H1 (cell line): ENCODE results near the gene ALDOA. TPM values are rescaled to one million over a fixed set of nuclear protein-coding genes. Genes with fewer than 3 reads are reported as not detected.
A peak's percentile ranks its signal among the peaks of the same experiment; 100 is the strongest.

Source experiments
- CTCF ChIA-PET: fragments of 300-600 bp; sonication (Branson Sonifier 250); formaldehyde crosslinking; loops from one replicate; lab custom pipeline; 2021; ENCODE audit not compliant: partially characterized antibody; lab: Charles Lee
- POLR2A ChIA-PET: fragments of 300-600 bp; sonication (Branson Sonifier 250); formaldehyde crosslinking; loops from one replicate; lab custom pipeline; 2021; ENCODE audit warnings: inconsistent platforms; ENCODE audit not compliant: partially characterized antibody; lab: Charles Lee
- DNase-seq, 2 experiments: peaks; one replicate each; pipeline versions ENCODE4 v3.0.0 to v3.0.0-alpha.2; 2010 to 2022; ENCODE audit warnings: low spot score in 2 of 2, low read depth in 1 of 2, mixed read lengths in 1 of 2
- FAIRE-seq: peaks from 2 replicates; lab custom pipeline; 2011; peaks lifted over from hg19 to GRCh38; lab: Jason Lieb, UNC
- H2AFZ ChIP-seq: 2 replicates; pipeline ENCODE4 v1.8.1; 2012; ENCODE audit warnings: low read length, inconsistent platforms
- H2AK5ac ChIP-seq: 2 replicates; pipeline ENCODE4 v1.6.1; 2013; ENCODE audit warnings: low read depth, low read length
- H2BK120ac ChIP-seq: replicated peaks from 2 replicates; pipeline ENCODE3; 2013; ENCODE audit warnings: low read depth, low read length, inconsistent platforms
- H2BK12ac ChIP-seq: 2 replicates; pipeline ENCODE4 v1.6.1; 2013; ENCODE audit warnings: low read depth, low read length
- H2BK15ac ChIP-seq: 2 replicates; pipeline ENCODE4 v1.6.1; 2013; ENCODE audit warnings: low read length
- H2BK20ac ChIP-seq: 2 replicates; pipeline ENCODE4 v1.6.1; 2013; ENCODE audit warnings: low read length
- H2BK5ac ChIP-seq: 2 replicates; pipeline ENCODE4 v1.6.1; 2013; ENCODE audit warnings: low read depth, low read length
- H3K14ac ChIP-seq: 2 replicates; pipeline ENCODE4 v1.6.1; 2013; ENCODE audit warnings: inconsistent platforms; ENCODE audit not compliant: insufficient read length
- H3K18ac ChIP-seq: 2 replicates; pipeline ENCODE4 v1.6.1; 2013; ENCODE audit warnings: low read length; ENCODE audit errors: extremely low read depth
- H3K23ac ChIP-seq: 2 replicates; pipeline ENCODE4 v1.6.1; 2013; ENCODE audit warnings: inconsistent platforms; ENCODE audit not compliant: insufficient read length
- H3K23me2 ChIP-seq: 2 replicates; pipeline ENCODE4 v1.6.1; 2013; ENCODE audit warnings: low read depth, low read length
- H3K27ac ChIP-seq: 2 replicates; pipeline ENCODE4 v1.6.1; 2011; ENCODE audit warnings: low read depth, low read length, inconsistent platforms
- H3K27me3 ChIP-seq, 4 experiments: replicated peaks in 1 of 4; 1 replicate in 1 of 4; 2 replicates in 3 of 4; pipeline versions ENCODE4 v1.6.1 to v1.8.1; 2011 to 2013; ENCODE audit warnings: low read length in 3 of 4, mild to moderate bottlenecking in 3 of 4, inconsistent platforms in 2 of 4, mixed read lengths in 2 of 4, moderate library complexity in 1 of 4; ENCODE audit not compliant: control insufficient read depth in 3 of 4, insufficient read depth in 3 of 4; ENCODE audit errors: extremely low read depth in 1 of 4
- H3K36me3 ChIP-seq, 4 experiments: 2 replicates each; pipeline versions ENCODE4 v1.6.1 to v1.8.1; 2011 to 2013; ENCODE audit warnings: mild to moderate bottlenecking in 4 of 4, low read length in 3 of 4, moderate library complexity in 2 of 4, control low read depth in 1 of 4, inconsistent platforms in 1 of 4; ENCODE audit not compliant: insufficient read depth in 4 of 4, control insufficient read depth in 2 of 4
- H3K4ac ChIP-seq: replicated peaks from 2 replicates; pipeline ENCODE3; 2013; ENCODE audit warnings: low read length, low read depth, mixed read lengths, inconsistent platforms; ENCODE audit not compliant: insufficient read length
- H3K4me1 ChIP-seq, 4 experiments: replicated peaks in 1 of 4; 1 replicate in 1 of 4; 2 replicates in 3 of 4; pipeline versions ENCODE4 v1.6.1 to v1.8.1; 2011 to 2013; ENCODE audit warnings: low read length in 3 of 4, inconsistent platforms in 2 of 4, mixed read lengths in 1 of 4; ENCODE audit not compliant: insufficient read depth in 4 of 4, control insufficient read depth in 3 of 4
- H3K4me2 ChIP-seq, 2 experiments: 2 replicates each; pipeline versions ENCODE4 v1.6.1 to v1.8.1; 2011 to 2013; ENCODE audit warnings: low read depth in 2 of 2, low read length in 2 of 2, control low read depth in 1 of 2, inconsistent platforms in 1 of 2, mild to moderate bottlenecking in 1 of 2; ENCODE audit not compliant: insufficient read depth in 1 of 2
- H3K4me3 ChIP-seq, 4 experiments: fragments of 200-600, 300-600 bp in 1 of 4; sonication (generic), shearing (Covaris generic), sonication (Bioruptor Twin) in 1 of 4; 2 replicates each; pipeline versions ENCODE4 v1.5.1 to v1.8.1; 2011 to 2016; ENCODE audit warnings: low read length in 4 of 4, low read depth in 3 of 4, control low read depth in 2 of 4, inconsistent platforms in 2 of 4, mild to moderate bottlenecking in 2 of 4, mixed read lengths in 1 of 4, moderate library complexity in 1 of 4; ENCODE audit not compliant: insufficient read depth in 2 of 4; ENCODE audit errors: extremely low read depth in 1 of 4
- H3K56ac ChIP-seq: replicated peaks from 2 replicates; pipeline ENCODE3; 2013; ENCODE audit warnings: low read depth, mild to moderate bottlenecking, mixed read lengths, low read length, inconsistent platforms; ENCODE audit not compliant: insufficient read length
- H3K79me1 ChIP-seq: 2 replicates; pipeline ENCODE4 v1.6.1; 2013; ENCODE audit warnings: low read depth, low read length, control low read depth
- H3K79me2 ChIP-seq, 2 experiments: 2 replicates each; pipeline versions ENCODE4 v1.6.1 to v1.8.1; 2012 to 2013; ENCODE audit warnings: low read length in 2 of 2, mild to moderate bottlenecking in 2 of 2, inconsistent platforms in 1 of 2; ENCODE audit not compliant: insufficient read depth in 2 of 2, control insufficient read depth in 1 of 2
- H3K9ac ChIP-seq, 4 experiments: replicated peaks in 1 of 4; 1 replicate in 1 of 4; 2 replicates in 3 of 4; pipeline versions ENCODE4 v1.6.1 to v1.8.1; 2011 to 2013; ENCODE audit warnings: low read depth in 3 of 4, low read length in 3 of 4, control low read depth in 2 of 4, mild to moderate bottlenecking in 2 of 4, moderate library complexity in 2 of 4, inconsistent platforms in 1 of 4; ENCODE audit errors: extremely low read depth in 1 of 4
- H3K9me3 ChIP-seq, 2 experiments: 2 replicates each; pipeline versions ENCODE4 v1.6.1 to v1.8.1; 2012 to 2013; ENCODE audit warnings: mild to moderate bottlenecking in 2 of 2, moderate library complexity in 2 of 2, control low read depth in 1 of 2, inconsistent platforms in 1 of 2, low read depth in 1 of 2, low read length in 1 of 2, mixed read lengths in 1 of 2; ENCODE audit not compliant: insufficient read depth in 2 of 2
- H4K20me1 ChIP-seq, 2 experiments: replicated peaks in 1 of 2; 2 replicates each; pipeline versions ENCODE3 to v1.8.1; 2011 to 2013; ENCODE audit warnings: inconsistent platforms in 2 of 2, low read length in 2 of 2, mild to moderate bottlenecking in 1 of 2; ENCODE audit not compliant: insufficient read depth in 2 of 2, control insufficient read depth in 1 of 2
- H4K5ac ChIP-seq: 2 replicates; pipeline ENCODE4 v1.6.1; 2013; ENCODE audit warnings: low read length, low read depth, mixed read lengths, inconsistent platforms; ENCODE audit not compliant: insufficient read length
- H4K8ac ChIP-seq: 2 replicates; pipeline ENCODE4 v1.8.0; 2013; ENCODE audit warnings: mild to moderate bottlenecking, moderate library complexity, low read length, inconsistent platforms; ENCODE audit not compliant: insufficient read depth; ENCODE audit errors: extremely low read depth
- H4K91ac ChIP-seq: replicated peaks from 2 replicates; pipeline ENCODE3; 2013; ENCODE audit warnings: low read length, mixed read lengths, inconsistent platforms; ENCODE audit not compliant: insufficient read length
- JUND ChIP-seq: IDR thresholded peaks from 2 replicates; pipeline ENCODE4 v1.6.1; 2011; ENCODE audit warnings: mild to moderate bottlenecking, improper control_type of control experiment, low read length
- PHF8 ChIP-seq: fragments of 200-600 bp; sonication (generic); conservative IDR thresholded peaks from 2 replicates; pipeline ENCODE4 v1.7.1; 2012; ENCODE audit warnings: low read depth, mild to moderate bottlenecking, inconsistent platforms, low read length, moderate library complexity
- RAD21 ChIP-seq, 2 experiments: IDR thresholded peaks in 1 of 2; conservative IDR thresholded peaks in 1 of 2; 2 replicates each; pipeline ENCODE4 v1.6.1; 2011; ENCODE audit warnings: low read depth in 2 of 2, low read length in 2 of 2, improper control_type of control experiment in 1 of 2, inconsistent platforms in 1 of 2, mild to moderate bottlenecking in 1 of 2, moderate library complexity in 1 of 2
- RBBP5 ChIP-seq: IDR thresholded peaks from 2 replicates; pipeline ENCODE4 v1.7.1; 2012; ENCODE audit warnings: low read depth, mild to moderate bottlenecking, inconsistent platforms, low read length, moderate library complexity, borderline replicate concordance
- SP4 ChIP-seq: IDR thresholded peaks from 2 replicates; pipeline ENCODE4 v1.6.1; 2012; ENCODE audit warnings: low read length, inconsistent platforms
- TCF12 ChIP-seq: IDR thresholded peaks from 2 replicates; pipeline ENCODE4 v1.6.1; 2011; ENCODE audit warnings: low read depth, mild to moderate bottlenecking, low read length
- WGBS, 2 experiments: shearing (Covaris generic) in 1 of 2; methylation state at CpG; one replicate each; pipeline versions ENCODE4 v1.1.6 to v1.1.7; 2013 to 2015; ENCODE audit warnings: low lambda C conversion rate in 2 of 2, mixed read lengths in 2 of 2, inconsistent platforms in 1 of 2, low coverage in 1 of 2, missing lambda C conversion rate in 1 of 2; ENCODE audit not compliant: insufficient replicate concordance in 2 of 2, insufficient coverage in 1 of 2, insufficient read length in 1 of 2; ENCODE audit errors: extremely low coverage in 1 of 2, missing lambda C conversion rate in 1 of 2; 5-methylcytosine and 5-hydroxymethylcytosine counted together
- polyA plus RNA-seq, 7 experiments: library from polyadenylated mRNA; depleted of rRNA in 3 of 7; stranded (reverse) in 5 of 7; unstranded in 2 of 7; fragments of >200 nt in 5 of 7; fragments of 200-250 nt in 2 of 7; gene quantifications; 1 replicate in 5 of 7; 2 replicates in 1 of 7; 4 replicates in 1 of 7; pipeline versions ENCODE4 v1.2.1 to v1.2.3, GENCODE V29; 2011 to 2013; ENCODE audit warnings: missing spikeins in 2 of 7, mixed read lengths in 2 of 7
- total RNA-seq: library from RNA; stranded (reverse); fragmentation: NEBNext Ultra II Directional; extraction: Animal tissue kit (Norgen Biotek cat#: 25700); gene quantifications from 2 replicates; pipeline ENCODE4 v1.2.1, GENCODE V29; 2021
- TF ChIP-seq, protein P1 (sequence below): IDR thresholded peaks from 2 replicates; pipeline ENCODE4 v1.6.1; 2011; ENCODE audit warnings: low read depth, mild to moderate bottlenecking, low read length; ENCODE audit not compliant: insufficient read depth
- TF ChIP-seq, protein P2 (sequence below): IDR thresholded peaks from 2 replicates; pipeline ENCODE4 v1.6.1; 2012; ENCODE audit warnings: inconsistent platforms

ALDOA gene
- total and polyA plus RNA-seq, 2 of the 8 experiments (the other 6 are each of a cell fraction or from before 2014, with no cell fraction given) = 1,072 to 1,083 TPM

GRCh38 chr16:30063893-30064728, 1.4 kb upstream of the ALDOA start:
- POLR2A ChIA-PET = interaction anchor here (1.2 to 21.2 kb wide), 6 partner anchors 9 to 291 kb away, joined by 3 to 353 read pairs (median 48); partner anchors contain the start of genes CD2BP2, PPP4C, TAOK2 and TBX6
- H3K4me1 ChIP-seq = peaks cover 6 to 27% (median 15%) of the 10 kb centered on the region in 4 experiments
- TF ChIP-seq, protein P1, sequence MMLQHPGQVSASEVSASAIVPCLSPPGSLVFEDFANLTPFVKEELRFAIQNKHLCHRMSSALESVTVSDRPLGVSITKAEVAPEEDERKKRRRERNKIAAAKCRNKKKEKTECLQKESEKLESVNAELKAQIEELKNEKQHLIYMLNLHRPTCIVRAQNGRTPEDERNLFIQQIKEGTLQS = 0 out of 2 replicates have a peak, but pooled peaks have one; percentile 32
- no peak for TF ChIP-seq TCF12
- no peak for TF ChIP-seq JUND
- TF ChIP-seq, protein P2, sequence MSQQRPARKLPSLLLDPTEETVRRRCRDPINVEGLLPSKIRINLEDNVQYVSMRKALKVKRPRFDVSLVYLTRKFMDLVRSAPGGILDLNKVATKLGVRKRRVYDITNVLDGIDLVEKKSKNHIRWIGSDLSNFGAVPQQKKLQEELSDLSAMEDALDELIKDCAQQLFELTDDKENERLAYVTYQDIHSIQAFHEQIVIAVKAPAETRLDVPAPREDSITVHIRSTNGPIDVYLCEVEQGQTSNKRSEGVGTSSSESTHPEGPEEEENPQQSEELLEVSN = 0 out of 2 replicates have a peak, but pooled peaks have one; percentile 18
- no peak for TF ChIP-seq SP4
- TF ChIP-seq RBBP5 = no peak
- TF ChIP-seq RAD21 (IDR thresholded peaks at IDR 0.05 in 1 of 2, conservative IDR thresholded peaks at IDR 0.05 in 1 of 2; ENCODE audit: low read depth in 2 of 2, low read length in 2 of 2) = peak in 1 of 2 experiments; percentile 9; a peak in 1 of 4 replicates
- 0 out of 2 replicates have a peak, but pooled peaks have one; percentile 17 for TF ChIP-seq PHF8

More at GRCh38 chr16:30063893-30064728, 1.4 kb upstream of the ALDOA start:
- DNase-seq = peak in 1 of 2 experiments; percentile 77
- no peak overlapping the region; the same call in 1 of the 2 replicates for H4K8ac ChIP-seq
- H3K4me2 ChIP-seq = peak overlapping the region; percentile 73 to 81
- no peak overlapping the region for H3K27ac ChIP-seq
- peaks cover 5 to 21% (median 20%) of the 10 kb centered on the region in 4 experiments; a peak in 7 of 8 replicates for H3K36me3 ChIP-seq
- H3K4ac ChIP-seq = peak overlapping the region; percentile 21
- peak overlapping the region; percentile 100 for H2BK5ac ChIP-seq
- no peak overlapping the region for H3K14ac ChIP-seq
- no peak for FAIRE-seq
- peak overlapping the region; percentile 53 for H2BK15ac ChIP-seq
- no peak overlapping the region for H2AK5ac ChIP-seq
- H3K9me3 ChIP-seq = no peaks in the 10 kb centered on the region
- peak overlapping the region; percentile 100; the same call in 1 of the 2 replicates for H3K18ac ChIP-seq
- no peak overlapping the region for H3K23ac ChIP-seq
- H2BK120ac ChIP-seq = no peak overlapping the region
- no peak overlapping the region for H2AFZ ChIP-seq
- peak overlapping the region in 3 of 4 experiments; percentile 14 to 73 (median 20); a peak in 4 of 7 replicates for H3K9ac ChIP-seq
- WGBS, 2 experiments = 2% methylated on average over 26 of the region's 27 CpGs; no CpG with 5 or more reads in 1 of the 2 experiments
- 0 out of 2 replicates have a peak, but pooled peaks cover 9% of the 10 kb centered on the region for H3K79me1 ChIP-seq
- no peak overlapping the region; the same call in 1 of the 2 replicates for H2BK20ac ChIP-seq
- H3K23me2 ChIP-seq = peaks cover 18% of the 10 kb centered on the region
- peaks cover 4 to 27% of the 10 kb centered on the region in 2 experiments for H4K20me1 ChIP-seq
- 0 out of 2 replicates have a peak overlapping the region, but pooled peaks have one; percentile 39 for H2BK12ac ChIP-seq
- peak overlapping the region; percentile 71 to 92 (median 88) for H3K4me3 ChIP-seq
- H3K27me3 ChIP-seq = no peaks in the 10 kb centered on the region
- CTCF ChIA-PET = interaction anchor here (0.6 to 7.3 kb wide), 7 partner anchors 9 to 943 kb away, joined by 3 to 51 read pairs (median 3); partner anchors contain the start of gene TBX6
- H4K91ac ChIP-seq = peak overlapping the region; percentile 83
- peak overlapping the region; percentile 100 for H4K5ac ChIP-seq
- H3K56ac ChIP-seq = peak overlapping the region; percentile 70
- peaks cover 15 to 30% of the 10 kb centered on the region in 2 experiments for H3K79me2 ChIP-seq
